K562 (cell line): ENCODE results near the gene DMD.

Experiments used
- FOXM1 ChIP-seq, 2 experiments: fragments of 450-650 bp in 1 of 2; sonication (generic) in 1 of 2; formaldehyde crosslinking in 1 of 2; IDR thresholded peaks; 2 replicates each; pipeline versions ENCODE4 v1.6.1 to v1.9.0; 2017 to 2022; ENCODE audit warnings: low read depth in 2 of 2, mild to moderate bottlenecking in 2 of 2, missing genetic modification reagents in 1 of 2, moderate library complexity in 1 of 2
- NR3C1 ChIP-seq: sonication (generic); formaldehyde crosslinking; IDR thresholded peaks from 2 replicates; pipeline ENCODE4 v1.8.1; 2022; ENCODE audit warnings: missing genetic modification reagents
- POLR2A ChIP-seq: fragments of 450-650 bp; conservative IDR thresholded peaks from 2 replicates; pipeline ENCODE4 v1.6.1; 2016
- ZNF76 ChIP-seq: fragments of 250-450 bp; sonication (Bioruptor Pico); IDR thresholded peaks from 2 replicates; pipeline ENCODE4 v1.4.0; 2020; ENCODE audit warnings: mild to moderate bottlenecking, moderate library complexity, borderline replicate concordance
- TF ChIP-seq, protein P1 (sequence below), 3 experiments: IDR thresholded peaks in 2 of 3; conservative IDR thresholded peaks in 1 of 3; 2 replicates each; pipeline ENCODE4 v1.5.1; 2011 to 2012; ENCODE audit warnings: low read length in 3 of 3, mild to moderate bottlenecking in 3 of 3, control low read depth in 2 of 3, improper control_type of control experiment in 1 of 3, inconsistent platforms in 1 of 3, low read depth in 1 of 3, mixed read lengths in 1 of 3, moderate library complexity in 1 of 3; ENCODE audit not compliant: insufficient read depth in 2 of 3
- TF ChIP-seq, protein P2 (sequence below): fragments of 250-450 bp; sonication (Bioruptor Pico); IDR thresholded peaks from 2 replicates; pipeline ENCODE4 v1.5.0; 2020; ENCODE audit warnings: mild to moderate bottlenecking, borderline replicate concordance

DNA sequence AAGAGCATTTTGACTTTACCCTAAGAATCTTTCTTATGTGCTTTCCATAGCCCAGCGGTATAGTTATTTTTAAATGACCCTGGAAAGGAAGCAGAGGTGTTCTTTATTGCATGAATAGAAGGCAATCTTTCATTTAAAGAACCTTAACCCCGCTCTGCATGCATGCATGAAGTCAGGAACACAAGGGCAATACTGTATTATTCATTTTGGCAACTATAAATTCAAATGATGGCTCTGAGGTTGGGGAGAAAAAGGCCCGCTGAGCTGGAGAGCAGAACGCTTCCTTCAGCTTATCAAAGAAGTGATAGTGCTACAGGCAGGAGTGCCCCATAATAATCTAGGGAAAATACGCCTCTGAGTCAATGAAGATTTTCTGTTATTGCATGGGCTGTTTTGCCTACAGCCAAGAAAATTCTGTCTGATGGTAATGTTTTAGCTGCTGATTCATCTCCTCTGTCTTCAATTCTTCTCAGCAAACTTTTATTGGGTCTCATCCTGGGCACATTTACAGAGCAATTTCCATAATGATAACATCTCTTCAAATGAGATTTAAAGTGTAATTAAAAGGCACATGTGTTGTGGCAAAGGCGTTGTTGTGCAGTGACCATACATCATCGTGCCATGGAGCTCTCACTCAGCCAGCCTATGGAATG is 1687.3 kb downstream of the DMD start:
- TF ChIP-seq NR3C1 (CRISPR knock-in tag) (no peak), FOXM1 (IDR thresholded peaks at IDR 0.05; ENCODE audit: low read depth) (no peak), FOXM1 (CRISPR knock-in tag; IDR thresholded peaks at IDR 0.05; ENCODE audit: low read depth) (no peak), ZNF76 (no peak), POLR2A (no peak)
- TF ChIP-seq, protein P1, sequence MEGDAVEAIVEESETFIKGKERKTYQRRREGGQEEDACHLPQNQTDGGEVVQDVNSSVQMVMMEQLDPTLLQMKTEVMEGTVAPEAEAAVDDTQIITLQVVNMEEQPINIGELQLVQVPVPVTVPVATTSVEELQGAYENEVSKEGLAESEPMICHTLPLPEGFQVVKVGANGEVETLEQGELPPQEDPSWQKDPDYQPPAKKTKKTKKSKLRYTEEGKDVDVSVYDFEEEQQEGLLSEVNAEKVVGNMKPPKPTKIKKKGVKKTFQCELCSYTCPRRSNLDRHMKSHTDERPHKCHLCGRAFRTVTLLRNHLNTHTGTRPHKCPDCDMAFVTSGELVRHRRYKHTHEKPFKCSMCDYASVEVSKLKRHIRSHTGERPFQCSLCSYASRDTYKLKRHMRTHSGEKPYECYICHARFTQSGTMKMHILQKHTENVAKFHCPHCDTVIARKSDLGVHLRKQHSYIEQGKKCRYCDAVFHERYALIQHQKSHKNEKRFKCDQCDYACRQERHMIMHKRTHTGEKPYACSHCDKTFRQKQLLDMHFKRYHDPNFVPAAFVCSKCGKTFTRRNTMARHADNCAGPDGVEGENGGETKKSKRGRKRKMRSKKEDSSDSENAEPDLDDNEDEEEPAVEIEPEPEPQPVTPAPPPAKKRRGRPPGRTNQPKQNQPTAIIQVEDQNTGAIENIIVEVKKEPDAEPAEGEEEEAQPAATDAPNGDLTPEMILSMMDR (IDR thresholded peaks at IDR 0.05 in 2 of 3, conservative IDR thresholded peaks at IDR 0.05 in 1 of 3; ENCODE audit: insufficient read depth in 2 of 3, low read depth in 1 of 3, low read length in 3 of 3), result no peak
- TF ChIP-seq, protein P2, sequence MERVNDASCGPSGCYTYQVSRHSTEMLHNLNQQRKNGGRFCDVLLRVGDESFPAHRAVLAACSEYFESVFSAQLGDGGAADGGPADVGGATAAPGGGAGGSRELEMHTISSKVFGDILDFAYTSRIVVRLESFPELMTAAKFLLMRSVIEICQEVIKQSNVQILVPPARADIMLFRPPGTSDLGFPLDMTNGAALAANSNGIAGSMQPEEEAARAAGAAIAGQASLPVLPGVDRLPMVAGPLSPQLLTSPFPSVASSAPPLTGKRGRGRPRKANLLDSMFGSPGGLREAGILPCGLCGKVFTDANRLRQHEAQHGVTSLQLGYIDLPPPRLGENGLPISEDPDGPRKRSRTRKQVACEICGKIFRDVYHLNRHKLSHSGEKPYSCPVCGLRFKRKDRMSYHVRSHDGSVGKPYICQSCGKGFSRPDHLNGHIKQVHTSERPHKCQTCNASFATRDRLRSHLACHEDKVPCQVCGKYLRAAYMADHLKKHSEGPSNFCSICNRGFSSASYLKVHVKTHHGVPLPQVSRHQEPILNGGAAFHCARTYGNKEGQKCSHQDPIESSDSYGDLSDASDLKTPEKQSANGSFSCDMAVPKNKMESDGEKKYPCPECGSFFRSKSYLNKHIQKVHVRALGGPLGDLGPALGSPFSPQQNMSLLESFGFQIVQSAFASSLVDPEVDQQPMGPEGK (CRISPR knock-in tag), result no peak
